K562 (cell line): Measurements from ENCODE around the gene MPRIP. TPM values are rescaled to one million over a fixed set of nuclear protein-coding genes. Genes with fewer than 3 reads are reported as not detected.

ENCODE experiments used
- ATAC-seq: fragments of 200-7000 bp; cut with Tn5 transposase; 3 replicates; pipeline ENCODE4 v1.9.1; 2020; ENCODE audit warnings: moderate library complexity
- BruUV-seq: library from RNA; stranded (reverse); fragments of 400-500 nt; replicated peaks from 2 replicates; lab custom pipeline; 2021; lab: Mats Ljungman, UMichigan
- CTCF ChIA-PET: fragments of 300-600 bp; formaldehyde crosslinking; extraction: SDS; loops from one replicate; lab custom pipeline; 2021; ENCODE audit warnings: low intra/inter-chr PET ratio; lab: Yijun Ruan, JAX
- POLR2A ChIA-PET: fragments of 300-600, 350-650 bp; sonication (Branson Sonifier 250); formaldehyde crosslinking; extraction: SDS; loops from one replicate; lab custom pipeline; 2021; ENCODE audit warnings: antibody characterized with exemption, inconsistent platforms; lab: Yijun Ruan, JAX
- DNase-seq, 4 experiments: peaks; one replicate each; pipeline versions ENCODE4 v3.0.0 to v3.0.0-alpha.2; 2011 to 2018; ENCODE audit warnings: low spot score in 3 of 4, mixed read lengths in 3 of 4; ENCODE audit errors: extremely low read depth in 1 of 4
- FAIRE-seq: peaks from 2 replicates; lab custom pipeline; 2011; peaks lifted over from hg19 to GRCh38; lab: Jason Lieb, UNC
- H2AFZ ChIP-seq: 2 replicates; pipeline ENCODE4 v1.6.0; 2011; ENCODE audit warnings: low read depth, low read length, control low read depth, inconsistent platforms
- H3K27ac ChIP-seq: fragments of 200-600 bp; 3 replicates; pipeline ENCODE4 v1.8.0; 2011; ENCODE audit warnings: low read depth, mild to moderate bottlenecking, control low read depth, inconsistent platforms, low read length, moderate library complexity, mixed read lengths; ENCODE audit errors: extremely low read depth
- H3K27me3 ChIP-seq, 2 experiments: fragments of 300-600 bp in 1 of 2; 2 replicates in 1 of 2; 3 replicates in 1 of 2; pipeline versions ENCODE4 v1.6.0 to v1.8.0; 2011; ENCODE audit warnings: inconsistent platforms in 2 of 2, low read length in 2 of 2, mild to moderate bottlenecking in 1 of 2, mixed read lengths in 1 of 2, moderate library complexity in 1 of 2; ENCODE audit not compliant: control insufficient read depth in 2 of 2, insufficient read depth in 2 of 2
- H3K36me3 ChIP-seq: fragments of 300-600 bp; 3 replicates; pipeline ENCODE4 v1.8.0; 2011; ENCODE audit warnings: mild to moderate bottlenecking, low read length, inconsistent platforms; ENCODE audit not compliant: control insufficient read depth, insufficient read depth
- H3K4me1 ChIP-seq, 2 experiments: fragments of 200-600 bp in 1 of 2; replicated peaks in 1 of 2; 2 replicates in 1 of 2; 3 replicates in 1 of 2; pipeline versions ENCODE4 v1.5.1 to v1.8.0; 2011; ENCODE audit warnings: inconsistent platforms in 2 of 2, low read length in 2 of 2, mild to moderate bottlenecking in 1 of 2, mixed read lengths in 1 of 2, moderate library complexity in 1 of 2; ENCODE audit not compliant: control insufficient read depth in 2 of 2, insufficient read depth in 2 of 2
- H3K4me2 ChIP-seq: 2 replicates; pipeline ENCODE4 v1.6.1; 2011; ENCODE audit warnings: low read length, control low read depth, inconsistent platforms, mixed read lengths; ENCODE audit not compliant: insufficient read depth
- H3K4me3 ChIP-seq: fragments of 200-600 bp; sonication (generic), shearing (Covaris generic); 2 replicates; pipeline ENCODE4 v1.5.1; 2016; ENCODE audit warnings: control low read depth, inconsistent platforms
- H3K79me2 ChIP-seq: fragments of 200-600 bp; 3 replicates; pipeline ENCODE4 v1.8.0; 2011; ENCODE audit warnings: low read length, inconsistent platforms; ENCODE audit not compliant: control insufficient read depth, insufficient read depth
- H3K9ac ChIP-seq, 2 experiments: 2 replicates each; pipeline versions ENCODE4 v1.6.0 to v1.6.1; 2011; ENCODE audit warnings: low read depth in 2 of 2, low read length in 2 of 2, control low read depth in 1 of 2, inconsistent platforms in 1 of 2, mild to moderate bottlenecking in 1 of 2, mixed read lengths in 1 of 2; ENCODE audit not compliant: insufficient read depth in 1 of 2
- H3K9me1 ChIP-seq: one replicate; pipeline ENCODE4 v1.6.0; 2011; ENCODE audit warnings: inconsistent platforms, mild to moderate bottlenecking, low read length, moderate library complexity; ENCODE audit not compliant: control insufficient read depth, insufficient read depth
- H3K9me3 ChIP-seq: replicated peaks from 2 replicates; pipeline ENCODE4 v1.5.1; 2011; ENCODE audit warnings: low read depth, low read length, inconsistent platforms; ENCODE audit not compliant: control insufficient read depth, insufficient read depth
- H4K20me1 ChIP-seq: replicated peaks from 2 replicates; pipeline ENCODE4 v1.6.1; 2011; ENCODE audit warnings: low read length, inconsistent platforms, mixed read lengths; ENCODE audit not compliant: control insufficient read depth, insufficient read depth
- CEBPG ChIP-seq, 3 experiments: fragments of 200-800 bp in 1 of 3; sonication (Bioruptor generic) in 1 of 3; sonication (generic) in 1 of 3; formaldehyde crosslinking in 1 of 3; IDR thresholded peaks in 2 of 3; conservative IDR thresholded peaks in 1 of 3; 2 replicates each; pipeline versions ENCODE4 v1.6.1 to v1.8.0; 2016 to 2022; ENCODE audit warnings: missing compliant biosample characterization in 2 of 3, missing genetic modification characterization in 2 of 3, mild to moderate bottlenecking in 1 of 3, missing genetic modification reagents in 1 of 3
- DIDO1 ChIP-seq: fragments of 450-650 bp; IDR thresholded peaks from 2 replicates; pipeline ENCODE4 v1.6.1; 2016; ENCODE audit warnings: low read depth, missing biosample characterization, missing genetic modification characterization
- NR2C2 ChIP-seq, 2 experiments: fragments of 200-800 bp in 1 of 2; sonication (Bioruptor generic) in 1 of 2; sonication (generic) in 1 of 2; formaldehyde crosslinking in 1 of 2; IDR thresholded peaks; 2 replicates each; pipeline versions ENCODE4 v1.6.1 to v1.8.0; 2016 to 2022; ENCODE audit warnings: mild to moderate bottlenecking in 1 of 2, missing compliant biosample characterization in 1 of 2, missing genetic modification characterization in 1 of 2, missing genetic modification reagents in 1 of 2
- ZNF324 ChIP-seq: fragments of 250-450 bp; sonication (Bioruptor Pico); IDR thresholded peaks from 2 replicates; pipeline ENCODE4 v1.4.0; 2020; ENCODE audit warnings: mild to moderate bottlenecking
- WGBS: fragments of 100-300 bp; shearing (Covaris generic); methylation state at CpG from one replicate; pipeline ENCODE4 v1.1.6; 2016; ENCODE audit warnings: low coverage, mixed read lengths; ENCODE audit not compliant: insufficient coverage; ENCODE audit errors: missing lambda C conversion rate; 5-methylcytosine and 5-hydroxymethylcytosine counted together
- in situ Hi-C: fragments of 300-500 bp; cut with MboI; formaldehyde crosslinking; loops from 4 replicates; pipeline ENCODE4 v1.15.0; 2018; ENCODE audit warnings: inconsistent platforms, mixed read lengths
- intact Hi-C: fragments of 100-400 bp; cut with micrococcal nuclease; formaldehyde crosslinking; loops from 2 replicates; pipeline ENCODE4 v1.14.2; 2022
- polyA plus RNA-seq, 8 experiments: library from polyadenylated mRNA; depleted of rRNA in 4 of 8; stranded (reverse) in 5 of 8; unstranded in 3 of 8; fragments of >200 nt; fragmentation: Nextera tagmentation in 2 of 8; fragmentation: Illumina TruSeq in 1 of 8; extraction: Ambion mirVana in 2 of 8; extraction: Trizol in 1 of 8; gene quantifications; 2 replicates each; pipeline versions ENCODE4 v1.2.1 to v1.2.3, GENCODE V29; 2011 to 2014; ENCODE audit warnings: inconsistent platforms in 1 of 8, missing spikeins in 1 of 8
- total RNA-seq, 7 experiments: library from RNA; depleted of rRNA in 6 of 7; stranded (reverse); fragments of >200 nt in 6 of 7; fragmentation: Illumina TruSeq in 2 of 7; extraction: Trizol in 2 of 7; gene quantifications; 2 replicates each; pipeline versions ENCODE4 v1.2.1 to v1.2.3, GENCODE V29; 2011 to 2021; ENCODE audit warnings: low replicate concordance in 1 of 7
- TF ChIP-seq, protein P1 (sequence below): sonication (generic); formaldehyde crosslinking; IDR thresholded peaks from 2 replicates; pipeline ENCODE4 v1.8.1; 2022; ENCODE audit warnings: missing genetic modification reagents
- TF ChIP-seq, protein P2 (sequence below): fragments of 450-650 bp; formaldehyde crosslinking; IDR thresholded peaks from 2 replicates; pipeline ENCODE4 v1.4.0; 2022; ENCODE audit warnings: mild to moderate bottlenecking, moderate library complexity
- TF ChIP-seq, protein P3 (sequence below): sonication (generic); formaldehyde crosslinking; IDR thresholded peaks from 2 replicates; pipeline ENCODE4 v1.8.0; 2022; ENCODE audit warnings: mild to moderate bottlenecking, missing genetic modification reagents

MPRIP gene
- total and polyA plus RNA-seq, 9 of the 15 experiments (the other 6 are each of a cell fraction or from before 2014, with no cell fraction given), result 10.0 to 72.6 (median 30.1) TPM

DNA sequence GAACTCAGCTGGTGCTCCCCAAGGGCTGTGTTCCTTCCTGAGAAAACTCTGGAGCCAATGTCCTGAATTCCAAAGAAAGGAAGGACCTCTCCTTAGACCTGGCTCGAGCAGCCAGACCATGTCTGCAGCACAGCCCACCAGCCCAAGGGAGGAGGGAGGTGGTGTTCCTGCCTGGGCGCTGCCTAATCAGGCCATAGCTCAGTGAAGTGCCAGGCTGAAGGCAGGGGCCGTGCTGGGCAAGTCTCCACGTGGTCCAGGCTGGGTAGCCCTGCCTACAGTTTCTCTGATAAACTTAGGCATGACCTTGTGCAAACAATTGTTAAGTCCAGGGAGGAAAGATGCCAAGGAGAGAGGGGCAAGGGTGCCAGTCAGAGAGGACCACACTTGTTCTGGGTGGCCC, 76.8 kb downstream of the MPRIP start (continued):
- TF ChIP-seq DIDO1 (tag), result no peak
- TF ChIP-seq, all 486 proteins: peak for 0

DNA sequence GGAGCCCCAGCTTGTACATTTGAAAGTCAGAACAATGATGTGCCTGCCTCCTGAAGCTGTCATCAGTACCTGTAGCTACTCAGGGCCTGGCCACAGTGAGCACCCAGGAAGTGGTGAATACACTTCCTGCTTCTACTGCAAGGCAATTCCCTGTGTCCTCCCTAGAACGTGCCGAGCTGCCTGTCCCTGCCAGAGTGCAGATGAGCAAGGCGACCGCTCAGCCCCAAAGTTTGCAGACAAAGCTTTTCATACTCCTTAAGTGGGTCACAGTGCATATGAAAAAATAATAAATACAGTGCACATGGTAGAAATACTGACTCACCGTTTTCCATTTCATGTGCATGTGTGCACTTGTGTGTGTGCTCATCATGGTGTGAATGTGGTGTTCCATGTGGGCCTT, 77.3 kb downstream of the MPRIP start:
- POLR2A ChIA-PET, result no interaction called here
- no peak for FAIRE-seq
- WGBS, result 64% methylated on average over 5 of the region's 5 CpGs

More for the DNA sequence above, 77.3 kb downstream of the MPRIP start:
- in situ Hi-C loops (no loop called here), intact Hi-C loops (no loop called here)
- Histone ChIP-seq H3K27me3 (no peaks in the 10 kb centered on the region), H3K79me2 (no peaks in the 10 kb centered on the region), H3K4me2 (no peak overlapping the region), H3K9me1 (no peaks in the 10 kb centered on the region), H3K9me3 (no peaks in the 10 kb centered on the region), H3K9ac (no peak overlapping the region), H2AFZ (no peak overlapping the region), H3K36me3 (no peaks in the 10 kb centered on the region), H3K27ac (no peak overlapping the region), H3K4me3 (no peak overlapping the region), H3K4me1 (peaks cover 4 to 8% of the 10 kb centered on the region in 2 experiments; a peak in 4 of 5 replicates), H4K20me1 (peaks cover 9% of the 10 kb centered on the region; the same call in 1 of the 2 replicates)
- no peak for DNase-seq
- no TSS peak for BruUV-seq
- ATAC-seq, result no peak
- TF ChIP-seq NR2C2 (CRISPR knock-in tag; IDR thresholded peaks at IDR 0.05) (no peak), NR2C2 (tag; IDR thresholded peaks at IDR 0.05) (no peak), ZNF324 (CRISPR knock-in tag) (no peak), CEBPG (CRISPR knock-in tag; IDR thresholded peaks at IDR 0.05) (no peak), CEBPG (tag; conservative IDR thresholded peaks at IDR 0.05 in 1 of 2, IDR thresholded peaks at IDR 0.05 in 1 of 2) (no peak)
- TF ChIP-seq, protein P1, sequence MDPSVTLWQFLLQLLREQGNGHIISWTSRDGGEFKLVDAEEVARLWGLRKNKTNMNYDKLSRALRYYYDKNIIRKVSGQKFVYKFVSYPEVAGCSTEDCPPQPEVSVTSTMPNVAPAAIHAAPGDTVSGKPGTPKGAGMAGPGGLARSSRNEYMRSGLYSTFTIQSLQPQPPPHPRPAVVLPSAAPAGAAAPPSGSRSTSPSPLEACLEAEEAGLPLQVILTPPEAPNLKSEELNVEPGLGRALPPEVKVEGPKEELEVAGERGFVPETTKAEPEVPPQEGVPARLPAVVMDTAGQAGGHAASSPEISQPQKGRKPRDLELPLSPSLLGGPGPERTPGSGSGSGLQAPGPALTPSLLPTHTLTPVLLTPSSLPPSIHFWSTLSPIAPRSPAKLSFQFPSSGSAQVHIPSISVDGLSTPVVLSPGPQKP, result no peak
- TF ChIP-seq, protein P2, sequence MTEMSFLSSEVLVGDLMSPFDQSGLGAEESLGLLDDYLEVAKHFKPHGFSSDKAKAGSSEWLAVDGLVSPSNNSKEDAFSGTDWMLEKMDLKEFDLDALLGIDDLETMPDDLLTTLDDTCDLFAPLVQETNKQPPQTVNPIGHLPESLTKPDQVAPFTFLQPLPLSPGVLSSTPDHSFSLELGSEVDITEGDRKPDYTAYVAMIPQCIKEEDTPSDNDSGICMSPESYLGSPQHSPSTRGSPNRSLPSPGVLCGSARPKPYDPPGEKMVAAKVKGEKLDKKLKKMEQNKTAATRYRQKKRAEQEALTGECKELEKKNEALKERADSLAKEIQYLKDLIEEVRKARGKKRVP (CRISPR knock-in tag), result no peak
- TF ChIP-seq, protein P3, sequence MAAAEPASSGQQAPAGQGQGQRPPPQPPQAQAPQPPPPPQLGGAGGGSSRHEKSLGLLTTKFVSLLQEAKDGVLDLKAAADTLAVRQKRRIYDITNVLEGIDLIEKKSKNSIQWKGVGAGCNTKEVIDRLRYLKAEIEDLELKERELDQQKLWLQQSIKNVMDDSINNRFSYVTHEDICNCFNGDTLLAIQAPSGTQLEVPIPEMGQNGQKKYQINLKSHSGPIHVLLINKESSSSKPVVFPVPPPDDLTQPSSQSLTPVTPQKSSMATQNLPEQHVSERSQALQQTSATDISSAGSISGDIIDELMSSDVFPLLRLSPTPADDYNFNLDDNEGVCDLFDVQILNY (CRISPR knock-in tag), result no peak
- CTCF ChIA-PET, result no interaction called here
